ENCODE data around the gene STX1A. TPM values are rescaled to one million over a fixed set of nuclear protein-coding genes. Genes with fewer than 3 reads are reported as not detected.
"Not testable (repeated sequence)": the region's sequence is repeated elsewhere in the genome, so short reads cannot be mapped to it uniquely, and the experiment has no call there.

Gene STX1A
- total and polyA plus RNA-seq, 5 donors from 2014 or later = 0.80 to 27.3 (median 2.3) TPM

DNA sequence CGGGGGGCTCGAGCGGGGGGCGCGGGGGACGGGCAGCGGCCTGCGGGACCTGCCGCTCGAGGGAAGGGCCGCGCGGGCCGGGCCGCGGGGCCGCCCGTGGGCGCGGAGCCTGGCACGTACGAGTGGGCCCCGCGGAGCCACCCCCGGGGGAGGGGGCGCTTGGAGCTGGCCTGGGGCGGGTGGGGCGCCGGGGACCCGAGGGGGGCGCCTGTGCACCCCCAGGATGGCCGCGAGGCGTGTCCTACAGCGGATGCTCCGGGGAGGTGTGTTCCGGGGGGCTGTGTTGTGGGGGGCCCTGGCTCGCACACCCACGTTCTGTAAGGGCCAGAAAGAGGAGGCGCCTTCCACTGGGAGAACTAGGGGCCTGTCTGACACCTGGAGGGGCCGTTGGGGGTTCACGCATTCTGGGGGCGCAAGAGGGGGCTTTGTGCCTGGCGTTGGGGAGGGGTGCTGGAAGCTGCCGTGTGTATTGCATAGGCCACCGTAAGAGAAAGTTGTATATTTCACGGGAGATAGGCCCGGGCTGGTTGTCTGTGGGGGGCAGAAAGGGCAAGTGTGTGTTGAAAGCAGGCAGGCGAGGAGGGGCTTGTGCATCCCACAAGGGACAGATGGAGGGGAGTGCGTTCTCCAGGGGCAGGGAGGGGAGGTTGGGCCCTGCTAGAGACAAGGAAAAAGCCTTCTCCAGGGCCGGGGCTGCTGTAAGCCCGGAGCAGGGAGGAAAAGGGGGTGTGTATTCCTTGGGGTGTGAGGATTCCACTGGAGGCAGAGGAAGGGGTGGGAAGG lies 51.2 kb downstream of the STX1A start:
- no peaks in the 10 kb centered on the region for H3K9me3 ChIP-seq (ENCODE audit: control insufficient read depth in 2 of 2, low read length in 2 of 2)
- H3K27ac ChIP-seq (ENCODE audit: insufficient read depth, low read length, poor library complexity, severe bottlenecking) = no peak overlapping the region
- Mint-ChIP-seq H3K4me3 (peak overlapping the region; percentile 63 to 79 (median 74)), H3K27ac (peak overlapping the region in 1 of 3 donors; percentile 68), H3K27me3 (peaks cover 32% of the 10 kb centered on the region), H3K4me1 (peaks cover 0 to 8% (median 2%) of the 10 kb centered on the region in 4 donors), H3K36me3 (no peaks in the 10 kb centered on the region), H3K9me3 (peaks cover 0 to 7% (median 1%) of the 10 kb centered on the region in 7 donors)
- H3K4me1 ChIP-seq (ENCODE audit: control insufficient read depth, insufficient read depth, low read length, poor library complexity, severe bottlenecking) = peaks cover 13% of the 10 kb centered on the region
- ATAC-seq (ENCODE audit: low read depth in 2 of 2) = no peak
- no peak overlapping the region for H3K4me3 ChIP-seq (ENCODE audit: low read depth, low read length)
- no peak for DNase-seq
- no peaks in the 10 kb centered on the region for H3K36me3 ChIP-seq (ENCODE audit: control insufficient read depth, insufficient read depth, low read length)
- H3K27me3 ChIP-seq (ENCODE audit: control insufficient read depth, insufficient read depth, low read length) = peaks cover 3% of the 10 kb centered on the region

DNA sequence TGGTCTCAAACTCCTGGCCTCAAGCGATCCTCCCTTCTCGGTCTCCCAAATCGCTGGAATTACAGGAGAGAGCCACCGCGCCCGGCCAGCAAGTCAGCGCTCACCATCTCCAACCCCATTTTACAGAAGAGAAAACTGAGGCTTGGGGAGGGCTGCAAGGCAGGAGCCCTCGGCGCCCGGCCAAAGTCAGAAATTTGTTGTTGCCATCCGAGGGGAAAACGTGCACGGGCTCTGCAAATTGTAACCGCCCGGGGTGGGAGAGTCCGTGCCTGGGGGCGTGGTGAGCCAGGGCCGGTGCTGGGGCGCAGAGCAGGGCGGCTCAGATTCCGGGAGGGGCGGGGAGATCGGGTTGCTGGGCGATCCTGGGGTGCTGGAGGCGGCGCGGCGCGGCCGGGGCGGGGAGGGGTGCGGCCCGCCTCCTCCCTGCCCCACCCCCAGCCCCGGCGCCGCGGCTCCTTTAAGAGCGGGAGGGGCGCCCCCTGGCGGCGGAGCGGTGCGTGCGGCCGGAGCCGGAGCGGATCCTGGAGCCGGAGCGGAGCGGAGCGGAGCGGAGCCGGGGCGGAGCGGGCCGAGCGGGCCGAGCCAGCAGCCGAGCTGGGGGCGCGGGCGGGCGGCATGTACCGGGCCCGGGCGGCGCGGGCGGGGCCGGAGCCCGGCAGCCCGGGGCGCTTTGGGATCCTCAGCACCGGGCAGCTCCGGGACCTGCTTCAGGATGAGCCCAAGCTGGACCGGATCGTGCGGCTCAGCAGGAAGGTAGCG lies 51.9 kb downstream of the STX1A start, which contains the start of gene VPS37D:
TSS of gene VPS37D (plus strand) at position 488 of the 759 bp plus-strand sequence. CDS start at position 616, 128 bp downstream.
- Mint-ChIP-seq H3K27ac (peak within 1 kb of the TSS in 1 of 3 donors; percentile 68), H3K36me3 (no peaks in the 10 kb centered on the region), H3K4me3 (peak within 1 kb of the TSS; percentile 75 to 83 (median 80)), H3K4me1 (peaks cover 0 to 8% (median 2%) of the 10 kb centered on the region in 4 donors), H3K9me3 (peaks cover 0 to 12% (median 6%) of the 10 kb centered on the region in 7 donors), H3K27me3 (peaks cover 39% of the 10 kb centered on the region)
- Histone ChIP-seq H3K4me1 (ENCODE audit: control insufficient read depth, insufficient read depth, low read length, poor library complexity, severe bottlenecking) (peaks cover 13% of the 10 kb centered on the region), H3K27ac (ENCODE audit: insufficient read depth, low read length, poor library complexity, severe bottlenecking) (no peak within 1 kb of the TSS), H3K36me3 (ENCODE audit: control insufficient read depth, insufficient read depth, low read length) (no peaks in the 10 kb centered on the region), H3K27me3 (ENCODE audit: control insufficient read depth, insufficient read depth, low read length) (peaks cover 6% of the 10 kb centered on the region), H3K9me3 (ENCODE audit: control insufficient read depth in 2 of 2, low read length in 2 of 2) (no peaks in the 10 kb centered on the region), H3K4me3 (ENCODE audit: low read depth, low read length) (no peak within 1 kb of the TSS)
- peak; percentile 88 to 93 (median 91) for DNase-seq
- ATAC-seq (ENCODE audit: low read depth in 2 of 2) = peak; percentile 93 to 94

DNA sequence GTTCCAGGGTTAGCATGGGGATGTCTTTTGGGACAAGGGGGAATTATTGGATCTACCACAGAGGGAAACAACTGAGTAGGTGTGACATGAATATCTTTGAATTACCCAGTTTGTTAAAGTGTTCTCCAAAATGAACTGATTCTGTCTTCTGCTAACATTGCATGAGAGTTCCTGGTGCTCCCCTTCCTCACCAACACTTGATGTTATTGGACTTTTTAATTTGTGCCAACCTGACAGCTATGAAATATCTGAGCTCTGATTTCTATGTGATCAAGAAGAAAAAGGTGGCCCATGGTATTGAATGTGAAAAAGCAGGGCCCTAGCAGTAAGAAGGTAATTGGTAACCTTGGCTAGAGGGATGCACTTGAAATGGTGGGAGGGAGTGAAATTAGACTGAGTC lies 56.4 kb downstream of the STX1A start:
- H3K4me1 Mint-ChIP-seq = peaks cover 0 to 2% (median 0%) of the 10 kb centered on the region in 4 donors
- H3K9me3 Mint-ChIP-seq = peaks cover 0 to 12% (median 6%) of the 10 kb centered on the region in 7 donors
- Histone ChIP-seq H3K27me3 (ENCODE audit: control insufficient read depth, insufficient read depth, low read length) (peaks cover 6% of the 10 kb centered on the region), H3K27ac (ENCODE audit: insufficient read depth, low read length, poor library complexity, severe bottlenecking) (no peak overlapping the region), H3K9me3 (ENCODE audit: control insufficient read depth in 2 of 2, low read length in 2 of 2) (no peaks in the 10 kb centered on the region), H3K36me3 (ENCODE audit: control insufficient read depth, insufficient read depth, low read length) (no peaks in the 10 kb centered on the region), H3K4me3 (ENCODE audit: low read depth, low read length) (no peak overlapping the region), H3K4me1 (ENCODE audit: control insufficient read depth, insufficient read depth, low read length, poor library complexity, severe bottlenecking) (peaks cover 6% of the 10 kb centered on the region)
- H3K4me3 Mint-ChIP-seq = peak overlapping the region in 1 of 4 donors; percentile 62
- H3K27me3 Mint-ChIP-seq = peaks cover 55% of the 10 kb centered on the region
- H3K36me3 Mint-ChIP-seq = no peaks in the 10 kb centered on the region
- no peak for ATAC-seq (ENCODE audit: low read depth in 2 of 2)
- DNase-seq = no peak
- H3K27ac Mint-ChIP-seq = peak overlapping the region in 2 of 3 donors; percentile 11 to 58

- not testable (repeated sequence) for H3K27ac Mint-ChIP-seq; H3K4me1 ChIP-seq (ENCODE audit: control insufficient read depth, insufficient read depth, low read length, poor library complexity, severe bottlenecking); H3K36me3 ChIP-seq (ENCODE audit: control insufficient read depth, insufficient read depth, low read length); H3K27ac ChIP-seq (ENCODE audit: insufficient read depth, low read length, poor library complexity, severe bottlenecking); ATAC-seq (ENCODE audit: low read depth in 2 of 2); H3K4me1 Mint-ChIP-seq; H3K27me3 ChIP-seq (ENCODE audit: control insufficient read depth, insufficient read depth, low read length); H3K9me3 ChIP-seq (ENCODE audit: control insufficient read depth in 2 of 2, low read length in 2 of 2); H3K36me3 Mint-ChIP-seq; DNase-seq; H3K4me3 Mint-ChIP-seq; H3K4me3 ChIP-seq (ENCODE audit: low read depth, low read length)
- H3K9me3 Mint-ChIP-seq = peaks cover 0 to 12% (median 5%) of the 10 kb centered on the region in 7 donors
- H3K27me3 Mint-ChIP-seq = peaks cover 48% of the 10 kb centered on the region
Measured at GRCh38 chr7:73660594-73660993, 58.9 kb downstream of the STX1A start.

- ATAC-seq (ENCODE audit: low read depth in 2 of 2) (no peak), DNase-seq (no peak)
- H3K4me1 ChIP-seq (ENCODE audit: control insufficient read depth, insufficient read depth, low read length, poor library complexity, severe bottlenecking) = no peaks in the 10 kb centered on the region
- H3K36me3 ChIP-seq (ENCODE audit: control insufficient read depth, insufficient read depth, low read length) = no peaks in the 10 kb centered on the region
- H3K4me3 Mint-ChIP-seq = no peak overlapping the region
- no peak overlapping the region for H3K4me3 ChIP-seq (ENCODE audit: low read depth, low read length)
- no peaks in the 10 kb centered on the region for H3K4me1 Mint-ChIP-seq
- no peak overlapping the region for H3K27ac Mint-ChIP-seq
- H3K9me3 ChIP-seq (ENCODE audit: control insufficient read depth in 2 of 2, low read length in 2 of 2) = no peaks in the 10 kb centered on the region
- H3K27me3 Mint-ChIP-seq = peaks cover 48% of the 10 kb centered on the region
- peaks cover 3% of the 10 kb centered on the region for H3K27me3 ChIP-seq (ENCODE audit: control insufficient read depth, insufficient read depth, low read length)
- H3K36me3 Mint-ChIP-seq = no peaks in the 10 kb centered on the region
- H3K9me3 Mint-ChIP-seq = peaks cover 0 to 12% (median 5%) of the 10 kb centered on the region in 7 donors
- no peak overlapping the region for H3K27ac ChIP-seq (ENCODE audit: insufficient read depth, low read length, poor library complexity, severe bottlenecking)
Measured at GRCh38 chr7:73659983-73660382, 59.5 kb downstream of the STX1A start.

- not testable (repeated sequence) for H3K27ac ChIP-seq (ENCODE audit: insufficient read depth, low read length, poor library complexity, severe bottlenecking); H3K9me3 Mint-ChIP-seq; H3K36me3 ChIP-seq (ENCODE audit: control insufficient read depth, insufficient read depth, low read length); H3K4me3 Mint-ChIP-seq; ATAC-seq (ENCODE audit: low read depth in 2 of 2); H3K27me3 ChIP-seq (ENCODE audit: control insufficient read depth, insufficient read depth, low read length); H3K4me3 ChIP-seq (ENCODE audit: low read depth, low read length); H3K4me1 ChIP-seq (ENCODE audit: control insufficient read depth, insufficient read depth, low read length, poor library complexity, severe bottlenecking); H3K9me3 ChIP-seq (ENCODE audit: control insufficient read depth in 2 of 2, low read length in 2 of 2); H3K36me3 Mint-ChIP-seq; DNase-seq; H3K27ac Mint-ChIP-seq; H3K4me1 Mint-ChIP-seq
- H3K27me3 Mint-ChIP-seq = peaks cover 34% of the 10 kb centered on the region
Measured at GRCh38 chr7:73655309-73655708, 64.2 kb downstream of the STX1A start.

- Mint-ChIP-seq H3K9me3 (no peaks in the 10 kb centered on the region), H3K4me1 (peaks cover 0 to 8% (median 0%) of the 10 kb centered on the region in 4 donors), H3K36me3 (no peaks in the 10 kb centered on the region), H3K4me3 (no peak overlapping the region), H3K27ac (peak overlapping the region in 1 of 3 donors; percentile 60), H3K27me3 (peaks cover 45% of the 10 kb centered on the region)
- Histone ChIP-seq H3K4me3 (ENCODE audit: low read depth, low read length) (no peak overlapping the region), H3K4me1 (ENCODE audit: control insufficient read depth, insufficient read depth, low read length, poor library complexity, severe bottlenecking) (peaks cover 5% of the 10 kb centered on the region), H3K36me3 (ENCODE audit: control insufficient read depth, insufficient read depth, low read length) (no peaks in the 10 kb centered on the region), H3K9me3 (ENCODE audit: control insufficient read depth in 2 of 2, low read length in 2 of 2) (no peaks in the 10 kb centered on the region), H3K27me3 (ENCODE audit: control insufficient read depth, insufficient read depth, low read length) (peaks cover 9% of the 10 kb centered on the region), H3K27ac (ENCODE audit: insufficient read depth, low read length, poor library complexity, severe bottlenecking) (no peak overlapping the region)
- DNase-seq (no peak), ATAC-seq (ENCODE audit: low read depth in 2 of 2) (no peak)
Measured at GRCh38 chr7:73652541-73652949, 66.9 kb downstream of the STX1A start.

Measured in CD4-positive, CD25-positive, alpha-beta regulatory T cell (primary cell).